ENCODE data around the gene PITPNC1. TPM values are rescaled to one million over a fixed set of nuclear protein-coding genes. Genes with fewer than 3 reads are reported as not detected.

PITPNC1 gene
- total RNA-seq, 4 donors from 2014 or later: 9.1 to 15.1 (median 13.3) TPM

GRCh38 chr17:67557052-67557845 lies 180.2 kb downstream of the PITPNC1 start:
- H3K27me3 ChIP-seq: no peaks in the 10 kb centered on the region
- no peak for DNase-seq
- H3K4me1 ChIP-seq: peaks cover 0 to 6% (median 0%) of the 10 kb centered on the region in 3 donors
- 87 to 89% methylated on average over 10 to 11 of the region's 11 CpGs for WGBS, 2 donors
- peaks cover 0 to 8% (median 0%) of the 10 kb centered on the region in 3 donors for H3K36me3 ChIP-seq
- H3K4me3 ChIP-seq: no peak overlapping the region
- H3K27ac ChIP-seq: no peak overlapping the region
- intact Hi-C loops (cut with DNase I): no loop called here
- peaks cover 0 to 6% (median 4%) of the 10 kb centered on the region in 3 donors for H3K9me3 ChIP-seq
- TF ChIP-seq POLR2A (IDR thresholded peaks at IDR 0.05) (no peak), CTCF (IDR thresholded peaks at IDR 0.05) (no peak)

GRCh38 chr17:67557921-67558320 lies 180.8 kb downstream of the PITPNC1 start:
- WGBS, 2 donors: 73 to 83% methylated on average over 5 of the region's 5 CpGs
- no peak for DNase-seq
- H3K27me3 ChIP-seq: no peaks in the 10 kb centered on the region
- no peak overlapping the region for H3K27ac ChIP-seq
- peaks cover 0 to 6% (median 4%) of the 10 kb centered on the region in 3 donors for H3K9me3 ChIP-seq
- intact Hi-C loops (cut with DNase I): no loop called here
- H3K36me3 ChIP-seq: peaks cover 0 to 8% (median 0%) of the 10 kb centered on the region in 3 donors
- TF ChIP-seq POLR2A (IDR thresholded peaks at IDR 0.05): no peak
- no peak for TF ChIP-seq CTCF (IDR thresholded peaks at IDR 0.05)
- no peak overlapping the region for H3K4me3 ChIP-seq
- H3K4me1 ChIP-seq: peaks cover 0 to 6% (median 0%) of the 10 kb centered on the region in 3 donors

GRCh38 chr17:67558740-67559380 lies 181.8 kb downstream of the PITPNC1 start:
- 67 to 88% methylated on average over 5 of the region's 5 CpGs for WGBS, 2 donors
- no peak for TF ChIP-seq CTCF (IDR thresholded peaks at IDR 0.05)
- no peak for TF ChIP-seq POLR2A (IDR thresholded peaks at IDR 0.05)
- Histone ChIP-seq H3K4me1 (peaks cover 0 to 6% (median 0%) of the 10 kb centered on the region in 3 donors), H3K4me3 (no peak overlapping the region), H3K36me3 (peaks cover 0 to 8% (median 0%) of the 10 kb centered on the region in 3 donors), H3K27ac (no peak overlapping the region), H3K9me3 (peaks cover 0 to 6% (median 4%) of the 10 kb centered on the region in 3 donors), H3K27me3 (no peaks in the 10 kb centered on the region)
- DNase-seq: no peak
- intact Hi-C loops (cut with DNase I): no loop called here

GRCh38 chr17:67559381-67559966 lies 182.4 kb downstream of the PITPNC1 start:
- peaks cover 0 to 6% (median 4%) of the 10 kb centered on the region in 3 donors for H3K9me3 ChIP-seq
- intact Hi-C loops (cut with DNase I): no loop called here
- no peak overlapping the region for H3K27ac ChIP-seq
- peaks cover 0 to 8% (median 0%) of the 10 kb centered on the region in 3 donors for H3K36me3 ChIP-seq
- no peak for DNase-seq
- H3K27me3 ChIP-seq: no peaks in the 10 kb centered on the region
- TF ChIP-seq CTCF (IDR thresholded peaks at IDR 0.05) (peak in 4 of 6 experiments; percentile 7 to 52 (median 22)), POLR2A (IDR thresholded peaks at IDR 0.05) (no peak)
- WGBS, 2 donors: 81 to 90% methylated on average over 5 to 10 of the region's 10 CpGs
- no peak overlapping the region for H3K4me3 ChIP-seq
- H3K4me1 ChIP-seq: peaks cover 0 to 6% (median 0%) of the 10 kb centered on the region in 3 donors

Measured in esophagus squamous epithelium (tissue), 5 donors.